Naive B cell (primary cell): ENCODE results near the gene TEX19. TPM values are rescaled to one million over a fixed set of nuclear protein-coding genes. Genes with fewer than 3 reads are reported as not detected.

Experiments used
- ATAC-seq, 2 donors: fragments of 150-1000 bp; cut with Tn5 transposase; 2 replicates each; pipeline ENCODE4 v1.10.0; 2021; ENCODE audit warnings: low read depth in 2 of 2, mild to moderate bottlenecking in 2 of 2, moderate library complexity in 2 of 2
- DNase-seq: peaks from one replicate; pipeline ENCODE4 v3.0.0; 2022
- H3K27ac Mint-ChIP-seq, 6 donors: one replicate each; pipeline ENCODE4 v1.8.0; 2020 to 2022; ENCODE audit warnings: mild to moderate bottlenecking in 6 of 6, mixed read lengths in 6 of 6, moderate library complexity in 5 of 6, inconsistent platforms in 2 of 6
- H3K27me3 Mint-ChIP-seq, 3 donors: one replicate each; pipeline ENCODE4 v1.8.0; 2021 to 2022; ENCODE audit warnings: mixed read lengths in 3 of 3, mild to moderate bottlenecking in 1 of 3
- H3K36me3 Mint-ChIP-seq, 2 donors: one replicate each; pipeline ENCODE4 v1.8.0; 2020 to 2022; ENCODE audit warnings: mixed read lengths in 2 of 2, inconsistent platforms in 1 of 2, mild to moderate bottlenecking in 1 of 2
- H3K4me1 Mint-ChIP-seq, 3 donors: one replicate each; pipeline ENCODE4 v1.8.0; 2020 to 2022; ENCODE audit warnings: mixed read lengths in 3 of 3, inconsistent platforms in 1 of 3, mild to moderate bottlenecking in 1 of 3, moderate library complexity in 1 of 3
- H3K4me3 Mint-ChIP-seq, 8 donors: one replicate each; pipeline ENCODE4 v1.8.0; 2020 to 2022; ENCODE audit warnings: mild to moderate bottlenecking in 8 of 8, mixed read lengths in 8 of 8, moderate library complexity in 8 of 8, inconsistent platforms in 2 of 8
- H3K9me3 Mint-ChIP-seq, 7 donors: one replicate each; pipeline ENCODE4 v1.8.0; 2020 to 2022; ENCODE audit warnings: mixed read lengths in 7 of 7, mild to moderate bottlenecking in 5 of 7, inconsistent platforms in 2 of 7, moderate library complexity in 1 of 7
- polyA plus RNA-seq, 6 donors: library from polyadenylated mRNA; unstranded; fragments of 300-500 nt; fragmentation: Illumina TruSeq; gene quantifications; one replicate each; pipeline ENCODE4 v1.2.3, GENCODE V29; 2021; ENCODE audit warnings: low read depth in 6 of 6

The TEX19 gene
- polyA plus RNA-seq, 6 donors from 2014 or later: not detected

- Mint-ChIP-seq H3K36me3 (peaks cover 0 to 12% of the 10 kb centered on the region in 2 donors), H3K27ac (no peak overlapping the region), H3K27me3 (peaks cover 0 to 6% (median 0%) of the 10 kb centered on the region in 3 donors), H3K9me3 (no peaks in the 10 kb centered on the region), H3K4me3 (no peak overlapping the region), H3K4me1 (peaks cover 2 to 13% (median 7%) of the 10 kb centered on the region in 3 donors)
- DNase-seq: no peak
- no peak for ATAC-seq
Measured at GRCh38 chr17:82392209-82392920, 33.3 kb downstream of the TEX19 start.

GRCh38 chr17:82392941-82393340 lies 33.9 kb downstream of the TEX19 start:
- Mint-ChIP-seq H3K27me3 (peaks cover 0 to under 1% (median 0%) of the 10 kb centered on the region in 3 donors), H3K36me3 (peaks cover 0 to 12% of the 10 kb centered on the region in 2 donors), H3K9me3 (no peaks in the 10 kb centered on the region), H3K27ac (no peak overlapping the region), H3K4me3 (no peak overlapping the region), H3K4me1 (peaks cover 0 to 8% (median 1%) of the 10 kb centered on the region in 3 donors)
- DNase-seq (no peak), ATAC-seq (no peak)

- Mint-ChIP-seq H3K9me3 (no peaks in the 10 kb centered on the region), H3K27me3 (no peaks in the 10 kb centered on the region), H3K36me3 (peaks cover 0 to 12% of the 10 kb centered on the region in 2 donors), H3K27ac (no peak overlapping the region), H3K4me3 (no peak overlapping the region), H3K4me1 (peaks cover 0 to 7% (median 0%) of the 10 kb centered on the region in 3 donors)
- DNase-seq: no peak
- no peak for ATAC-seq
Measured at GRCh38 chr17:82394278-82394677, 35.2 kb downstream of the TEX19 start.

- Mint-ChIP-seq H3K27ac (no peak overlapping the region), H3K9me3 (no peaks in the 10 kb centered on the region), H3K36me3 (peaks cover 0 to 12% of the 10 kb centered on the region in 2 donors), H3K4me1 (peaks cover 6 to 14% (median 7%) of the 10 kb centered on the region in 3 donors), H3K4me3 (no peak overlapping the region), H3K27me3 (no peaks in the 10 kb centered on the region)
- ATAC-seq (no peak), DNase-seq (no peak)
Measured at GRCh38 chr17:82396601-82397435, 37.8 kb downstream of the TEX19 start.

GRCh38 chr17:82397449-82398335 lies 38.6 kb downstream of the TEX19 start:
- H3K36me3 Mint-ChIP-seq: peaks cover 0 to 12% of the 10 kb centered on the region in 2 donors
- ATAC-seq: no peak
- H3K9me3 Mint-ChIP-seq: no peaks in the 10 kb centered on the region
- peaks cover 6 to 14% (median 8%) of the 10 kb centered on the region in 3 donors for H3K4me1 Mint-ChIP-seq
- no peak for DNase-seq
- no peaks in the 10 kb centered on the region for H3K27me3 Mint-ChIP-seq
- H3K27ac Mint-ChIP-seq: no peak overlapping the region
- H3K4me3 Mint-ChIP-seq: no peak overlapping the region

GRCh38 chr17:82399041-82399441 lies 40.0 kb downstream of the TEX19 start:
- Mint-ChIP-seq H3K27ac (no peak overlapping the region), H3K9me3 (no peaks in the 10 kb centered on the region), H3K27me3 (no peaks in the 10 kb centered on the region), H3K4me1 (peaks cover 6 to 14% (median 8%) of the 10 kb centered on the region in 3 donors), H3K36me3 (peaks cover 0 to 19% of the 10 kb centered on the region in 2 donors), H3K4me3 (no peak overlapping the region)
- ATAC-seq (no peak), DNase-seq (no peak)

- Mint-ChIP-seq H3K27ac (no peak overlapping the region), H3K27me3 (no peaks in the 10 kb centered on the region), H3K9me3 (no peaks in the 10 kb centered on the region), H3K4me3 (peak overlapping the region in 1 of 8 donors; percentile 15), H3K36me3 (peaks cover 0 to 19% of the 10 kb centered on the region in 2 donors), H3K4me1 (peaks cover 6 to 14% (median 8%) of the 10 kb centered on the region in 3 donors)
- no peak for ATAC-seq
- DNase-seq: no peak
Measured at GRCh38 chr17:82399601-82400101, 40.6 kb downstream of the TEX19 start.

- no peak for DNase-seq
- H3K4me3 Mint-ChIP-seq: peak overlapping the region in 4 of 8 donors; percentile 6 to 80 (median 60)
- ATAC-seq: no peak
- H3K36me3 Mint-ChIP-seq: peaks cover 0 to 19% of the 10 kb centered on the region in 2 donors
- H3K9me3 Mint-ChIP-seq: no peaks in the 10 kb centered on the region
- H3K27me3 Mint-ChIP-seq: no peaks in the 10 kb centered on the region
- peak overlapping the region in 1 of 6 donors; percentile 38 for H3K27ac Mint-ChIP-seq
- H3K4me1 Mint-ChIP-seq: peaks cover 6 to 14% (median 8%) of the 10 kb centered on the region in 3 donors
Measured at GRCh38 chr17:82400206-82400605, 41.2 kb downstream of the TEX19 start.

GRCh38 chr17:82400830-82401229 lies 41.8 kb downstream of the TEX19 start:
- peak; percentile 95 to 96 for ATAC-seq
- H3K4me3 Mint-ChIP-seq: peak overlapping the region; percentile 22 to 93 (median 90)
- peaks cover 0 to 19% of the 10 kb centered on the region in 2 donors for H3K36me3 Mint-ChIP-seq
- peak; percentile 44 for DNase-seq
- peak overlapping the region in 2 of 6 donors; percentile 52 to 80 for H3K27ac Mint-ChIP-seq
- H3K27me3 Mint-ChIP-seq: no peaks in the 10 kb centered on the region
- peaks cover 6 to 14% (median 8%) of the 10 kb centered on the region in 3 donors for H3K4me1 Mint-ChIP-seq
- no peaks in the 10 kb centered on the region for H3K9me3 Mint-ChIP-seq

GRCh38 chr17:82402865-82403264 lies 43.8 kb downstream of the TEX19 start:
- no peak for DNase-seq
- peak overlapping the region in 2 of 6 donors; percentile 38 to 49 for H3K27ac Mint-ChIP-seq
- H3K36me3 Mint-ChIP-seq: peaks cover 0 to 7% of the 10 kb centered on the region in 2 donors
- H3K4me1 Mint-ChIP-seq: peaks cover 7 to 16% (median 12%) of the 10 kb centered on the region in 3 donors
- H3K4me3 Mint-ChIP-seq: no peak overlapping the region
- no peaks in the 10 kb centered on the region for H3K9me3 Mint-ChIP-seq
- no peak for ATAC-seq
- no peaks in the 10 kb centered on the region for H3K27me3 Mint-ChIP-seq

- DNase-seq: no peak
- Mint-ChIP-seq H3K9me3 (no peaks in the 10 kb centered on the region), H3K27me3 (no peaks in the 10 kb centered on the region), H3K4me3 (peak overlapping the region in 2 of 8 donors; percentile 20 to 22), H3K36me3 (peaks cover 0 to 7% of the 10 kb centered on the region in 2 donors), H3K27ac (peak overlapping the region in 1 of 6 donors; percentile 24), H3K4me1 (peaks cover 11 to 23% (median 21%) of the 10 kb centered on the region in 3 donors)
- ATAC-seq: no peak
Measured at GRCh38 chr17:82403662-82404660, 44.9 kb downstream of the TEX19 start.

GRCh38 chr17:82405051-82405450 lies 46.0 kb downstream of the TEX19 start:
- Mint-ChIP-seq H3K4me1 (peaks cover 11 to 23% (median 21%) of the 10 kb centered on the region in 3 donors), H3K27me3 (no peaks in the 10 kb centered on the region), H3K27ac (no peak overlapping the region), H3K36me3 (peaks cover 0 to 7% of the 10 kb centered on the region in 2 donors), H3K4me3 (no peak overlapping the region), H3K9me3 (no peaks in the 10 kb centered on the region)
- DNase-seq (no peak), ATAC-seq (no peak)
